T-helper 1 cell treated with Interleukin-12 subunit alpha and Interleukin-12 subunit beta and Interleukin-4 antibody, amounts not matched to agents 30 ng/mL and 1 ng/mL, for 36 hours (primary cell): ENCODE measurements around the gene OR6K2. TPM values are rescaled to one million over a fixed set of nuclear protein-coding genes. Genes with fewer than 3 reads are reported as not detected.
"Not testable (repeated sequence)": the region's sequence is repeated elsewhere in the genome, so short reads cannot be mapped to it uniquely, and the experiment has no call there.

Source experiments
- intact Hi-C: fragments of 100-400 bp; cut with micrococcal nuclease; formaldehyde crosslinking; loops from one replicate; pipeline ENCODE4 v1.15.1; 2024
- total RNA-seq: library from RNA; stranded (reverse); gene quantifications from 2 replicates; pipeline ENCODE4 v1.2.3, GENCODE V29; 2022

Gene OR6K2
- not detected in 2 replicates for total RNA-seq

- intact Hi-C loops = no loop called here
Observed at GRCh38 chr1:158700552-158700951, at the start of gene OR6K2. Gene OR6K2, minus strand, starts transcription at chr1:158700652. Its CDS starts 0 bp downstream, at chr1:158700652.

- intact Hi-C loops = no loop called here
Observed at GRCh38 chr1:158735848-158736247, 35.4 kb upstream of the OR6K2 start.

GRCh38 chr1:158732524-158732923, 32.1 kb upstream of the OR6K2 start:
- intact Hi-C loops = no loop called here

GRCh38 chr1:158731707-158732106, 31.3 kb upstream of the OR6K2 start:
- intact Hi-C loops = no loop called here

GRCh38 chr1:158730453-158730852, 30.0 kb upstream of the OR6K2 start:
- intact Hi-C loops = no loop called here

- intact Hi-C loops = no loop called here
Observed at GRCh38 chr1:158728510-158729225, 28.2 kb upstream of the OR6K2 start.

GRCh38 chr1:158724442-158724841, 24.0 kb upstream of the OR6K2 start:
- intact Hi-C loops = no loop called here

- intact Hi-C loops = no loop called here
Observed at GRCh38 chr1:158720620-158721019, 20.2 kb upstream of the OR6K2 start, which contains the start of gene OR6K3. Gene OR6K3, minus strand, starts transcription at chr1:158720720. Its CDS starts 2,605 bp downstream, at chr1:158718115.

- intact Hi-C loops = no loop called here
Observed at GRCh38 chr1:158719664-158720063, 19.2 kb upstream of the OR6K2 start.

- intact Hi-C loops = no loop called here
Observed at GRCh38 chr1:158717344-158717743, 16.9 kb upstream of the OR6K2 start.

- intact Hi-C loops = no loop called here
Observed at GRCh38 chr1:158716335-158716734, 15.9 kb upstream of the OR6K2 start.

- intact Hi-C loops = no loop called here
Observed at GRCh38 chr1:158714754-158715153, 14.3 kb upstream of the OR6K2 start.

GRCh38 chr1:158711098-158711497, 10.6 kb upstream of the OR6K2 start:
- intact Hi-C loops = no loop called here

GRCh38 chr1:158706096-158706495, 5.6 kb upstream of the OR6K2 start:
- intact Hi-C loops = no loop called here

- intact Hi-C loops = no loop called here
Observed at GRCh38 chr1:158694596-158694995, 5.9 kb downstream of the OR6K2 start.

- intact Hi-C loops = no loop called here
Observed at GRCh38 chr1:158692356-158692755, 8.1 kb downstream of the OR6K2 start.

- intact Hi-C loops = no loop called here
Observed at GRCh38 chr1:158691907-158692306, 8.5 kb downstream of the OR6K2 start.

GRCh38 chr1:158691149-158691548, 9.3 kb downstream of the OR6K2 start:
- intact Hi-C loops = not testable (repeated sequence)

- intact Hi-C loops = no loop called here
Observed at GRCh38 chr1:158689875-158690274, 10.6 kb downstream of the OR6K2 start.

- intact Hi-C loops = no loop called here
Observed at GRCh38 chr1:158689110-158689509, 11.3 kb downstream of the OR6K2 start.

GRCh38 chr1:158688343-158688742, 12.1 kb downstream of the OR6K2 start:
- intact Hi-C loops = not testable (repeated sequence)

- intact Hi-C loops = no loop called here
Observed at GRCh38 chr1:158687037-158687436, 13.4 kb downstream of the OR6K2 start.
